Spleen (tissue), 11 donors: ENCODE data around the gene ATOH8. TPM values are rescaled to one million over a fixed set of nuclear protein-coding genes. Genes with fewer than 3 reads are reported as not detected.

Experiments used
- DNase-seq: peaks from one replicate; pipeline ENCODE4 v3.0.0-alpha.2; 2020
- H3K27ac ChIP-seq, 8 donors: fragments of 200-600 bp; sonication (generic) in 7 of 8; 1 replicate in 4 of 8; 2 replicates in 4 of 8; pipeline versions ENCODE4 v1.5.0 to v1.8.0; 2016 to 2021; ENCODE audit warnings: inconsistent platforms in 4 of 8, mild to moderate bottlenecking in 4 of 8, moderate library complexity in 1 of 8
- H3K27me3 ChIP-seq, 7 donors: fragments of 200-600 bp; sonication (generic) in 6 of 7; replicated peaks in 1 of 7; 1 replicate in 4 of 7; 2 replicates in 3 of 7; pipeline versions ENCODE4 v1.5.0 to v1.8.0; 2016 to 2021; ENCODE audit warnings: inconsistent platforms in 3 of 7, mild to moderate bottlenecking in 1 of 7
- H3K36me3 ChIP-seq, 6 donors: fragments of 200-600 bp; sonication (generic) in 5 of 6; 1 replicate in 4 of 6; 2 replicates in 2 of 6; pipeline versions ENCODE4 v1.5.0 to v1.8.0; 2016 to 2021; ENCODE audit warnings: inconsistent platforms in 2 of 6
- H3K4me1 ChIP-seq, 6 donors: fragments of 200-600 bp; sonication (generic) in 5 of 6; 1 replicate in 3 of 6; 2 replicates in 3 of 6; pipeline versions ENCODE4 v1.5.0 to v1.8.0; 2016 to 2021; ENCODE audit warnings: inconsistent platforms in 3 of 6
- H3K4me3 ChIP-seq, 8 donors: fragments of 200-600 bp; sonication (generic) in 7 of 8; 1 replicate in 4 of 8; 2 replicates in 4 of 8; pipeline versions ENCODE4 v1.5.0 to v1.8.0; 2016 to 2021; ENCODE audit warnings: inconsistent platforms in 4 of 8, mild to moderate bottlenecking in 4 of 8, moderate library complexity in 2 of 8
- H3K9me3 ChIP-seq, 8 donors: fragments of 200-600 bp; sonication (generic) in 7 of 8; 1 replicate in 4 of 8; 2 replicates in 4 of 8; pipeline versions ENCODE4 v1.5.0 to v1.8.0; 2016 to 2021; ENCODE audit warnings: inconsistent platforms in 4 of 8
- POLR2A ChIP-seq, 3 donors: fragments of 450-650 bp; IDR thresholded peaks; one replicate each; pipeline ENCODE4 v1.5.1; 2017; ENCODE audit warnings: antibody characterized with exemption in 3 of 3, mild to moderate bottlenecking in 1 of 3
- POLR2AphosphoS5 ChIP-seq, 3 donors: sonication (generic); formaldehyde crosslinking; IDR thresholded peaks; one replicate each; pipeline ENCODE4 v1.5.1; 2017; ENCODE audit warnings: antibody characterized with exemption in 3 of 3
- WGBS, 5 donors: extraction: QIAGEN DNeasy Blood & Tissue Kit in 3 of 5; methylation state at CpG; one replicate each; pipeline versions ENCODE4 v1.1.5 to v1.1.7; 2013 to 2018; 5-methylcytosine and 5-hydroxymethylcytosine counted together
- intact Hi-C: fragments of 100-400 bp; cut with DNase I; formaldehyde crosslinking; loops from one replicate; pipeline ENCODE4 v1.15.0; 2023; ENCODE audit warnings: low total_unique reads
- polyA plus RNA-seq, 3 donors: library from polyadenylated mRNA; stranded (reverse); fragments of 200-250 nt; gene quantifications; one replicate each; pipeline ENCODE4 v1.2.1, GENCODE V29; 2013
- total RNA-seq, 7 donors: library from RNA; depleted of rRNA in 3 of 7; stranded (reverse); fragments of >200 nt in 3 of 7; fragmentation: NEBNext Ultra II Directional in 4 of 7; extraction: Animal tissue kit (Norgen Biotek cat#: 25700) in 4 of 7; gene quantifications; one replicate each; pipeline versions ENCODE4 v1.1.0 to v1.2.1, GENCODE V29; 2016 to 2021
- TF ChIP-seq, protein P1 (sequence below), 11 experiments: fragments of 200-600 bp in 7 of 11; fragments of 450-650 bp in 4 of 11; sonication (generic) in 4 of 11; IDR thresholded peaks in 8 of 11; conservative IDR thresholded peaks in 3 of 11; 1 replicate in 7 of 11; 2 replicates in 4 of 11; pipeline versions ENCODE4 v1.4.0 to v1.8.0; 2016 to 2021; ENCODE audit warnings: antibody characterized with exemption in 11 of 11, inconsistent platforms in 4 of 11, mild to moderate bottlenecking in 1 of 11
- donor health status: healthy with polysubstance abuse.
- donor health status: DM: no; HTN: no; CAD: no; lungs with moderate emphysema.
- donor health status: DM: no; HTN: no; CAD: no.
- donor health status: Bipolar disorder and iron deficiency.
- donor health status: healthy.
- donor health status: DM: no; HTN: no; CAD: no.
- donor health status: DM: yes; HTN: yes; CAD: no.

Gene ATOH8
- total and polyA plus RNA-seq, 10 donors: 6.4 to 53.0 (median 17.4) TPM

GRCh38 chr2:85804583-85804982 is 50.8 kb downstream of the ATOH8 start:
- DNase-seq: peak; percentile 49
- Histone ChIP-seq H3K27me3 (peaks cover 0 to 12% (median 0%) of the 10 kb centered on the region in 7 donors), H3K27ac (no peak overlapping the region), H3K36me3 (no peaks in the 10 kb centered on the region), H3K4me3 (no peak overlapping the region), H3K9me3 (peaks cover 0 to 9% (median 8%) of the 10 kb centered on the region in 8 donors), H3K4me1 (peaks cover 0 to 12% (median 8%) of the 10 kb centered on the region in 6 donors)
- intact Hi-C loops: no loop called here
- TF ChIP-seq POLR2AphosphoS5 (IDR thresholded peaks at IDR 0.05) (no peak), POLR2A (IDR thresholded peaks at IDR 0.05) (no peak)
- TF ChIP-seq, protein P1, sequence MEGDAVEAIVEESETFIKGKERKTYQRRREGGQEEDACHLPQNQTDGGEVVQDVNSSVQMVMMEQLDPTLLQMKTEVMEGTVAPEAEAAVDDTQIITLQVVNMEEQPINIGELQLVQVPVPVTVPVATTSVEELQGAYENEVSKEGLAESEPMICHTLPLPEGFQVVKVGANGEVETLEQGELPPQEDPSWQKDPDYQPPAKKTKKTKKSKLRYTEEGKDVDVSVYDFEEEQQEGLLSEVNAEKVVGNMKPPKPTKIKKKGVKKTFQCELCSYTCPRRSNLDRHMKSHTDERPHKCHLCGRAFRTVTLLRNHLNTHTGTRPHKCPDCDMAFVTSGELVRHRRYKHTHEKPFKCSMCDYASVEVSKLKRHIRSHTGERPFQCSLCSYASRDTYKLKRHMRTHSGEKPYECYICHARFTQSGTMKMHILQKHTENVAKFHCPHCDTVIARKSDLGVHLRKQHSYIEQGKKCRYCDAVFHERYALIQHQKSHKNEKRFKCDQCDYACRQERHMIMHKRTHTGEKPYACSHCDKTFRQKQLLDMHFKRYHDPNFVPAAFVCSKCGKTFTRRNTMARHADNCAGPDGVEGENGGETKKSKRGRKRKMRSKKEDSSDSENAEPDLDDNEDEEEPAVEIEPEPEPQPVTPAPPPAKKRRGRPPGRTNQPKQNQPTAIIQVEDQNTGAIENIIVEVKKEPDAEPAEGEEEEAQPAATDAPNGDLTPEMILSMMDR (IDR thresholded peaks at IDR 0.05 in 8 of 11, conservative IDR thresholded peaks at IDR 0.05 in 3 of 11): peak in 7 of 11 experiments; percentile 43 to 61 (median 55)
- WGBS, 5 donors: 0 to 3% (median 0%) methylated on average over 1 of the region's 1 CpG

- H3K27me3 ChIP-seq: peaks cover 0 to 17% (median 0%) of the 10 kb centered on the region in 7 donors
- WGBS, 5 donors: 73 to 90% (median 83%) methylated on average over 4 of the region's 4 CpGs
- H3K9me3 ChIP-seq: peaks cover 0 to 2% (median 0%) of the 10 kb centered on the region in 8 donors
- H3K27ac ChIP-seq: no peak overlapping the region
- no peaks in the 10 kb centered on the region for H3K36me3 ChIP-seq
- DNase-seq: no peak
- H3K4me1 ChIP-seq: peaks cover 0 to 12% (median 8%) of the 10 kb centered on the region in 6 donors
- H3K4me3 ChIP-seq: no peak overlapping the region
- intact Hi-C loops: no loop called here
- TF ChIP-seq POLR2A (IDR thresholded peaks at IDR 0.05) (no peak), POLR2AphosphoS5 (IDR thresholded peaks at IDR 0.05) (no peak)
- TF ChIP-seq, protein P1 (IDR thresholded peaks at IDR 0.05 in 8 of 11, conservative IDR thresholded peaks at IDR 0.05 in 3 of 11): no peak
Measured at GRCh38 chr2:85806358-85807118, 52.7 kb downstream of the ATOH8 start.

DNA sequence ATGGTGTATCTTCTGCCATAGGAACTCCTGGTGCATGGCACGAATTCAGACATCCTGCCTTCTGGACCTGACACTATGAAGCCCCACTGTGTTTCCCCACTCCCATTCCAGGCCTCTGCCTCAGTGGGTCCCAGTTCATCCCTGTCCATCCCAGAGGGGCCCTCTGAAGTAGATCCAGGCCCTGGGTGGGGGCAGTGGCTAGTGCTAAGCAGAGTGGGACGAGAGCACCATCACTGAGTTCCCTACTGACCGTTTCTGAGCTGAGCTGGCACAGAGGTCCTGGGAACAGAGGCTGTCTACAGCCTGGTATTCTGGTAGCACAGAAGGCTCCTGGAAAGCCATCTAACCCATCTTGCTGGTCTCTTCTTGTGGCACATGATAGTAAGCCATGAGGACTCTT is 54.0 kb downstream of the ATOH8 start:
- H3K4me3 ChIP-seq: no peak overlapping the region
- H3K27ac ChIP-seq: no peak overlapping the region
- H3K4me1 ChIP-seq: peaks cover 0 to 12% (median 8%) of the 10 kb centered on the region in 6 donors
- 85 to 97% (median 89%) methylated on average over 3 of the region's 3 CpGs for WGBS, 5 donors
- peak; percentile 43 for DNase-seq
- intact Hi-C loops: no loop called here
- peaks cover 0 to 20% (median 0%) of the 10 kb centered on the region in 7 donors for H3K27me3 ChIP-seq
- no peaks in the 10 kb centered on the region for H3K9me3 ChIP-seq
- TF ChIP-seq POLR2AphosphoS5 (IDR thresholded peaks at IDR 0.05) (no peak), POLR2A (IDR thresholded peaks at IDR 0.05) (no peak)
- TF ChIP-seq, protein P1 (IDR thresholded peaks at IDR 0.05 in 8 of 11, conservative IDR thresholded peaks at IDR 0.05 in 3 of 11): no peak
- no peaks in the 10 kb centered on the region for H3K36me3 ChIP-seq
